ENCODE results near the gene NCOA1.

The NCOA1 gene

GRCh38 chr2:24493713-24494112, 2.7 kb downstream of the NCOA1 start:
- peaks cover 37% of the 10 kb centered on the region for H3K4me1 ChIP-seq (ENCODE audit: insufficient read depth, low read length)

DNA sequence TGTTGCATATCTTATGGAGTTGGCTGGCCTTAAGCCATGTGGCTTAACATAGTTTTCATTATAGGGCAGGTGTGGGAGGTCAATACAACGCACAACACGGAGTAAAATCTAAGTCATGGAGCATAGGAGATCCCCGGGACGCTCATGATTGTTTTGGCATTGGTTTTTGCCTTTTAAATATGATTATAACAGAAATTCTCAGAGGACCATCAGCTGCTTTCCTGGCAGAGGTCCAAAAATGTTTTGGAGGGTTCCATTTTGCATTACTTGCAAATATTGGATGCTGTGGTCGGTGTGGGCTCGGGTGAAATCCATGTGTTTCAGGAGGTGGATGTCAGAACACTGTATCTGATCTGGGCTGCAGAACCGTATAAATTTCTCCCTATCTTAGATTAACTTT, 3.4 kb downstream of the NCOA1 start:
- no peaks in the 10 kb centered on the region for H3K9me3 ChIP-seq (ENCODE audit: low read length)
- no peak overlapping the region for H3K27ac ChIP-seq (ENCODE audit: low read depth, low read length)
- no peak overlapping the region for H3K4me3 ChIP-seq (ENCODE audit: low read depth in 1 of 2, low read length in 2 of 2)
- no peaks in the 10 kb centered on the region for H3K36me3 ChIP-seq (ENCODE audit: insufficient read depth, low read length)
- H3K27me3 ChIP-seq (ENCODE audit: control insufficient read depth in 1 of 2, insufficient read depth in 2 of 2, low read length in 2 of 2): no peaks in the 10 kb centered on the region
- H3K9ac ChIP-seq (ENCODE audit: low read length): no peak overlapping the region
- peaks cover 37% of the 10 kb centered on the region for H3K4me1 ChIP-seq (ENCODE audit: insufficient read depth, low read length)

More at GRCh38 chr2:24493713-24494112, 2.7 kb downstream of the NCOA1 start:
- no peak overlapping the region for H3K4me3 ChIP-seq (ENCODE audit: low read depth in 1 of 2, low read length in 2 of 2)
- H3K27ac ChIP-seq (ENCODE audit: low read depth, low read length): no peak overlapping the region
- no peaks in the 10 kb centered on the region for H3K27me3 ChIP-seq (ENCODE audit: control insufficient read depth in 1 of 2, insufficient read depth in 2 of 2, low read length in 2 of 2)
- H3K36me3 ChIP-seq (ENCODE audit: insufficient read depth, low read length): no peaks in the 10 kb centered on the region
- no peaks in the 10 kb centered on the region for H3K9me3 ChIP-seq (ENCODE audit: low read length)
- no peak overlapping the region for H3K9ac ChIP-seq (ENCODE audit: low read length)

DNA sequence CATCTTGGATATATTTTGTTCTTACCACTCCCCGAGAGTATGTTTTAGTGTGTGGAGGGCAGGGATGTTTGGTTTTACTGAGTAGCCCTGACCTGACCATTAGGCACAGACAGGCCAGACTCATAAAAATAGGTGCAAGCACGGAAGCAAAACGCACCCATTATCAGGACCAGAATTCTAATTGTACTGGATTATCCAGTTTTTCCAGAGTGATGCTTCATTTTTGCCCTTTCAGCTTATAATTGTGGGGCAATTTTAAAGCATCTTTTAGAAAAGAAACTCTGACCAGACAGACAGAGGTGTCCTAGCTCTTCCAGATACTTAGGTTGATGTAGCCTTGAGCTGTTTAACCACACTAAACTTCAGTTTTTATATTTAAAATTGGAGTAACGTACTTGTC, 4.4 kb downstream of the NCOA1 start:
- Histone ChIP-seq H3K27me3 (ENCODE audit: control insufficient read depth in 1 of 2, insufficient read depth in 2 of 2, low read length in 2 of 2) (no peaks in the 10 kb centered on the region), H3K9ac (ENCODE audit: low read length) (no peak overlapping the region), H3K4me3 (ENCODE audit: low read depth in 1 of 2, low read length in 2 of 2) (no peak overlapping the region), H3K9me3 (ENCODE audit: low read length) (no peaks in the 10 kb centered on the region), H3K36me3 (ENCODE audit: insufficient read depth, low read length) (no peaks in the 10 kb centered on the region), H3K4me1 (ENCODE audit: insufficient read depth, low read length) (peaks cover 28% of the 10 kb centered on the region), H3K27ac (ENCODE audit: low read depth, low read length) (no peak overlapping the region)

GRCh38 chr2:24496959-24497358, 5.9 kb downstream of the NCOA1 start:
- H3K9ac ChIP-seq (ENCODE audit: low read length): no peak overlapping the region
- no peak overlapping the region for H3K27ac ChIP-seq (ENCODE audit: low read depth, low read length)
- H3K36me3 ChIP-seq (ENCODE audit: insufficient read depth, low read length): no peaks in the 10 kb centered on the region
- no peak overlapping the region for H3K4me3 ChIP-seq (ENCODE audit: low read depth in 1 of 2, low read length in 2 of 2)
- H3K27me3 ChIP-seq (ENCODE audit: control insufficient read depth in 1 of 2, insufficient read depth in 2 of 2, low read length in 2 of 2): no peaks in the 10 kb centered on the region
- no peaks in the 10 kb centered on the region for H3K9me3 ChIP-seq (ENCODE audit: low read length)
- peaks cover 28% of the 10 kb centered on the region for H3K4me1 ChIP-seq (ENCODE audit: insufficient read depth, low read length)

- Histone ChIP-seq H3K4me3 (ENCODE audit: low read depth in 1 of 2, low read length in 2 of 2) (no peak overlapping the region), H3K9me3 (ENCODE audit: low read length) (no peaks in the 10 kb centered on the region), H3K27me3 (ENCODE audit: control insufficient read depth in 1 of 2, insufficient read depth in 2 of 2, low read length in 2 of 2) (no peaks in the 10 kb centered on the region), H3K9ac (ENCODE audit: low read length) (no peak overlapping the region), H3K36me3 (ENCODE audit: insufficient read depth, low read length) (no peaks in the 10 kb centered on the region), H3K27ac (ENCODE audit: low read depth, low read length) (no peak overlapping the region), H3K4me1 (ENCODE audit: insufficient read depth, low read length) (peaks cover 24% of the 10 kb centered on the region)
Measured at GRCh38 chr2:24497685-24498084, 6.6 kb downstream of the NCOA1 start.

DNA sequence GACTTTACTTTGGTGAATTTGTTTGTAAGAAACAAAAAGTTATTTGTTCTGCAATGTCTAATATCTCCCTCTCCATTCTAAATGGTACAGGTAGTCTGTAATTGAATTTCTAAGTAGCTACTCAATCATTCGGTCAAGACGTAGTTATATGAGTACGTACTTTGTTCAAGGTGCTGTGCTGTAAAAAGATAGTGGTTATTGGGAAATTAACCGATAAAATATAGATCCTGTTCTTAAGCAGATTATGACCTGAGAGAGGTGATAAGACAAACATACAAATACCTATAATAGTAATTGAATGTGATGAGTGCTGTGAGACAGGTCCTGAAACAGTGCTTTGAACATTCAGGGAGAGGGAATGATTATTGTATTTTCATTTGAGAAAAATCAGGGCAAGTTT, 7.1 kb downstream of the NCOA1 start:
- Histone ChIP-seq H3K4me1 (ENCODE audit: insufficient read depth, low read length) (peaks cover 20% of the 10 kb centered on the region), H3K27ac (ENCODE audit: low read depth, low read length) (no peak overlapping the region), H3K9ac (ENCODE audit: low read length) (no peak overlapping the region)

GRCh38 chr2:24501813-24502212, 10.8 kb downstream of the NCOA1 start:
- Histone ChIP-seq H3K27me3 (ENCODE audit: control insufficient read depth in 1 of 2, insufficient read depth in 2 of 2, low read length in 2 of 2) (no peaks in the 10 kb centered on the region), H3K9me3 (ENCODE audit: low read length) (no peaks in the 10 kb centered on the region), H3K9ac (ENCODE audit: low read length) (no peak overlapping the region), H3K36me3 (ENCODE audit: insufficient read depth, low read length) (no peaks in the 10 kb centered on the region), H3K4me1 (ENCODE audit: insufficient read depth, low read length) (peaks cover 25% of the 10 kb centered on the region), H3K27ac (ENCODE audit: low read depth, low read length) (no peak overlapping the region), H3K4me3 (ENCODE audit: low read depth in 1 of 2, low read length in 2 of 2) (no peak overlapping the region)

More for the DNA sequence above, 7.1 kb downstream of the NCOA1 start:
- H3K4me3 ChIP-seq (ENCODE audit: low read depth in 1 of 2, low read length in 2 of 2): no peak overlapping the region
- no peaks in the 10 kb centered on the region for H3K36me3 ChIP-seq (ENCODE audit: insufficient read depth, low read length)
- H3K27me3 ChIP-seq (ENCODE audit: control insufficient read depth in 1 of 2, insufficient read depth in 2 of 2, low read length in 2 of 2): no peaks in the 10 kb centered on the region
- H3K9me3 ChIP-seq (ENCODE audit: low read length): no peaks in the 10 kb centered on the region

DNA sequence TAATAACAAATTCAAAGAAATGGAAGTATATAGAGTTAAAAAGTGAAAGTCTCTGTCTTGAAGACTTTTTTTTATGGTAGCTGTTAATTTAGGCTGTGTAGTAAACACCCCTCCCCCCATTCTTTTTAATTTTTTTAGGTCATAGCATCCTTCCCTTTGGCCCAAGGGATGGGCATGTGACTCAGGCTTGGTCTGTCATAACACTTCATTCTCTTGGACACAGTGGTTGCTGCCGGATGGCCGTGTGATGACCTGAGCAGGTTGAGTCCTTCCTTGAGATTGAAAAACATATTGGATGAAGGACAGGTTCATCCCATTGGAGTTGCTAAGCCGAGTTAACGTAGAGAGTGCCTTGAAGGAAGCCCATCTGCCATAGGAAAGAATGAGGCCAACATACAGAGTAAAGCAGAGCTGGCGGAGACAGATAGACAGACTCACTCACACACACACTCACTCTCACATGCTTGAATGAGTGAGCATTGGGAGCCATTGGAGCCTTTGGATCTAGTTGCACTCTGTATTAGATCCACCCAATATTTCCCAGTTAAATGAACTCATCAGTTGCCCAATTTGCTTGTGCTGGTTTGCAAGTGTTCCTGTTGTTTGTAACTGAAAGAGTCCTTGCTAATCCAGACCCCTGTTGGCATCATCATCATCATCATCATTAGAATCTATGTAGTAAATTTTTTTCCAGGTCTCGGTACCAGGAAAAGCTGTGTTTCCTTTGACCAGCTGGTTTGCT, 14.7 kb downstream of the NCOA1 start:
- H3K27ac ChIP-seq (ENCODE audit: low read depth, low read length): no peak overlapping the region
- no peaks in the 10 kb centered on the region for H3K36me3 ChIP-seq (ENCODE audit: insufficient read depth, low read length)
- no peaks in the 10 kb centered on the region for H3K9me3 ChIP-seq (ENCODE audit: low read length)
- no peak overlapping the region for H3K9ac ChIP-seq (ENCODE audit: low read length)
- H3K4me1 ChIP-seq (ENCODE audit: insufficient read depth, low read length): peaks cover 23% of the 10 kb centered on the region
- no peaks in the 10 kb centered on the region for H3K27me3 ChIP-seq (ENCODE audit: control insufficient read depth in 1 of 2, insufficient read depth in 2 of 2, low read length in 2 of 2)
- H3K4me3 ChIP-seq (ENCODE audit: low read depth in 1 of 2, low read length in 2 of 2): no peak overlapping the region

DNA sequence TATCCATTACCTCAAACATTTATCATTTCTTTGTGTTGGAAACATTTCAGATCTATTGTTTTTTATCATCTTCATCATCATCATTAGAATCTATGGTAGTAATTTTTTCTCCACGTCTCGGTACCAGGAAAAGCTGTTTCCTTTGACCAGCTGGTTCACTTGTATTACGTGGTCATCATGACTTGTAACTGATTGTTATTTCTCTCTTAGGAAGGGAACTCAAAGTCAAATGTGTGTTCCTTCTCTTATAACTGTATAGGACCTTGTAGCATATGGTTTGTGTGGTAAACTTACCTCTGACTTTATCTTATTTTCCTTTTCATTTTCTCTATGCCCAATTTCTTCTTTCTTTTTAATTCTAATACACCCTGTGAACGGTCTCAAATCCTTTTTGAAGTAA, 16.5 kb downstream of the NCOA1 start:
- Histone ChIP-seq H3K27ac (ENCODE audit: low read depth, low read length) (no peak overlapping the region), H3K9ac (ENCODE audit: low read length) (no peak overlapping the region), H3K9me3 (ENCODE audit: low read length) (no peaks in the 10 kb centered on the region), H3K27me3 (ENCODE audit: control insufficient read depth in 1 of 2, insufficient read depth in 2 of 2, low read length in 2 of 2) (no peaks in the 10 kb centered on the region), H3K4me1 (ENCODE audit: insufficient read depth, low read length) (peaks cover 28% of the 10 kb centered on the region), H3K4me3 (ENCODE audit: low read depth in 1 of 2, low read length in 2 of 2) (no peak overlapping the region), H3K36me3 (ENCODE audit: insufficient read depth, low read length) (no peaks in the 10 kb centered on the region)

GRCh38 chr2:24508878-24509277, 17.8 kb downstream of the NCOA1 start:
- H3K4me1 ChIP-seq (ENCODE audit: insufficient read depth, low read length): peaks cover 38% of the 10 kb centered on the region
- H3K4me3 ChIP-seq (ENCODE audit: low read depth in 1 of 2, low read length in 2 of 2): no peak overlapping the region
- no peak overlapping the region for H3K27ac ChIP-seq (ENCODE audit: low read depth, low read length)
- H3K9ac ChIP-seq (ENCODE audit: low read length): no peak overlapping the region
- H3K36me3 ChIP-seq (ENCODE audit: insufficient read depth, low read length): no peaks in the 10 kb centered on the region
- no peaks in the 10 kb centered on the region for H3K27me3 ChIP-seq (ENCODE audit: control insufficient read depth in 1 of 2, insufficient read depth in 2 of 2, low read length in 2 of 2)
- H3K9me3 ChIP-seq (ENCODE audit: low read length): no peaks in the 10 kb centered on the region

DNA sequence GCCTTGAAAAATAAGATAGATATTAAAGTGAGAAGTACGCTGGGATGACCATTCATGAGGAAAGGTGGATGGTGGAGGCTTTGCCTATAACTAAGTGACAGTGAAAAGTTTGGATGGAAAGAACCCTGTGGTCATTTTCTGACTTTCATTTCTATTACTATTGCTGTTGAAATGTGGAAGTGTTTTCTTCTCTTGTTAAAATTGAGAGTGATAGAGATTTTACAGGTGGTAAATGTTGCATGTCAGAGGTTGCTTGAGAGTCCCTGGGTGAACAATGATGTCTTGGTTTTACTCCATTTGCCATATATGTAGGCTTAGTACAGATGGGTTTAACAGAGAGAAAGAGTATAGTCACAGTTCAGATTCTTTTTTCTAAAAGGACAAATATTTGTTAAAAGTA, 18.4 kb downstream of the NCOA1 start:
- no peak overlapping the region for H3K4me3 ChIP-seq (ENCODE audit: low read depth in 1 of 2, low read length in 2 of 2)
- no peak overlapping the region for H3K27ac ChIP-seq (ENCODE audit: low read depth, low read length)
- peaks cover 38% of the 10 kb centered on the region for H3K4me1 ChIP-seq (ENCODE audit: insufficient read depth, low read length)
- no peaks in the 10 kb centered on the region for H3K27me3 ChIP-seq (ENCODE audit: control insufficient read depth in 1 of 2, insufficient read depth in 2 of 2, low read length in 2 of 2)
- no peaks in the 10 kb centered on the region for H3K9me3 ChIP-seq (ENCODE audit: low read length)
- no peak overlapping the region for H3K9ac ChIP-seq (ENCODE audit: low read length)
- no peaks in the 10 kb centered on the region for H3K36me3 ChIP-seq (ENCODE audit: insufficient read depth, low read length)

DNA sequence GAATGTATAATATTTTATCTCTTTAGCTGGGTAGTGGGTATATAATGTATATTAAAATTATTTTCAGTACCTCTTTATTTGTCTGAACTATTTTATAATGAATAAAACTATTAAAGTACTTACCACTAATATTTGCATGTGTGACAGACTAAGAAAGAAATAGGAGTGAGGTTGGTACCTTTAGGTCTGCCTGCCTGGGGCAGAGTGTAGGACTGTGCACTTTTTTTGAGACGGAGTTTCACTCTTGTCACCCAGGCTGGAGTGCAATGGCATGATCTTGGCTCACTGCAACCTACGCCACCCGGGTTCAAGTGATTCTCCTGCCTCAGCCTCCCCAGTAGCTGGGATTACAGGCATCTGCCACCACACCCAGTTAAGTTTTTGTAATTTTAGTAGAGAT, 18.8 kb downstream of the NCOA1 start:
- Histone ChIP-seq H3K36me3 (ENCODE audit: insufficient read depth, low read length) (no peaks in the 10 kb centered on the region), H3K9me3 (ENCODE audit: low read length) (no peaks in the 10 kb centered on the region), H3K27ac (ENCODE audit: low read depth, low read length) (no peak overlapping the region), H3K4me3 (ENCODE audit: low read depth in 1 of 2, low read length in 2 of 2) (no peak overlapping the region), H3K9ac (ENCODE audit: low read length) (no peak overlapping the region), H3K27me3 (ENCODE audit: control insufficient read depth in 1 of 2, insufficient read depth in 2 of 2, low read length in 2 of 2) (no peaks in the 10 kb centered on the region), H3K4me1 (ENCODE audit: insufficient read depth, low read length) (peaks cover 38% of the 10 kb centered on the region)

Measured in muscle layer of colon (tissue), 2 donors.